ENCODE measurements around the gene IL12RB1.

The IL12RB1 gene

GRCh38 chr19:18085702-18086457, 854 bp downstream of the IL12RB1 start:
- peak overlapping the region; percentile 96 for H3K27ac Mint-ChIP-seq
- H3K4me3 Mint-ChIP-seq, result peak overlapping the region; percentile 89
- peaks cover 60% of the 10 kb centered on the region for H3K4me1 Mint-ChIP-seq
- no peaks in the 10 kb centered on the region for H3K27me3 Mint-ChIP-seq
- peaks cover 12% of the 10 kb centered on the region for H3K9me3 Mint-ChIP-seq
- ATAC-seq, result no peak
- peaks cover 41% of the 10 kb centered on the region for H3K36me3 Mint-ChIP-seq

- Mint-ChIP-seq H3K27ac (no peak overlapping the region), H3K4me1 (peaks cover 42% of the 10 kb centered on the region), H3K27me3 (no peaks in the 10 kb centered on the region), H3K36me3 (peaks cover 29% of the 10 kb centered on the region), H3K9me3 (peaks cover 12% of the 10 kb centered on the region), H3K4me3 (no peak overlapping the region)
- ATAC-seq, result no peak
Observed at GRCh38 chr19:18083929-18084684, 2.6 kb downstream of the IL12RB1 start.

- Mint-ChIP-seq H3K36me3 (peaks cover 50% of the 10 kb centered on the region), H3K27ac (no peak overlapping the region), H3K9me3 (no peaks in the 10 kb centered on the region), H3K27me3 (no peaks in the 10 kb centered on the region), H3K4me1 (no peaks in the 10 kb centered on the region), H3K4me3 (no peak overlapping the region)
- ATAC-seq, result no peak
Observed at GRCh38 chr19:18074192-18074591, 12.5 kb downstream of the IL12RB1 start.

- Mint-ChIP-seq H3K27ac (no peak overlapping the region), H3K27me3 (no peaks in the 10 kb centered on the region), H3K36me3 (peaks cover 50% of the 10 kb centered on the region), H3K9me3 (no peaks in the 10 kb centered on the region), H3K4me3 (no peak overlapping the region), H3K4me1 (no peaks in the 10 kb centered on the region)
- ATAC-seq, result no peak
Observed at GRCh38 chr19:18073197-18073596, 13.5 kb downstream of the IL12RB1 start.

GRCh38 chr19:18072335-18072734, 14.4 kb downstream of the IL12RB1 start:
- ATAC-seq, result no peak

GRCh38 chr19:18070181-18070580, 16.6 kb downstream of the IL12RB1 start:
- no peaks in the 10 kb centered on the region for H3K4me1 Mint-ChIP-seq
- peaks cover 33% of the 10 kb centered on the region for H3K36me3 Mint-ChIP-seq
- no peak overlapping the region for H3K27ac Mint-ChIP-seq
- H3K27me3 Mint-ChIP-seq, result no peaks in the 10 kb centered on the region
- H3K9me3 Mint-ChIP-seq, result no peaks in the 10 kb centered on the region
- no peak for ATAC-seq
- H3K4me3 Mint-ChIP-seq, result no peak overlapping the region

More at GRCh38 chr19:18072335-18072734, 14.4 kb downstream of the IL12RB1 start:
- H3K4me3 Mint-ChIP-seq, result no peak overlapping the region
- no peaks in the 10 kb centered on the region for H3K9me3 Mint-ChIP-seq
- H3K27ac Mint-ChIP-seq, result no peak overlapping the region
- no peaks in the 10 kb centered on the region for H3K27me3 Mint-ChIP-seq
- H3K4me1 Mint-ChIP-seq, result no peaks in the 10 kb centered on the region
- peaks cover 43% of the 10 kb centered on the region for H3K36me3 Mint-ChIP-seq

GRCh38 chr19:18069383-18069782, 17.4 kb downstream of the IL12RB1 start:
- H3K4me1 Mint-ChIP-seq, result no peaks in the 10 kb centered on the region
- H3K9me3 Mint-ChIP-seq, result no peaks in the 10 kb centered on the region
- ATAC-seq, result no peak
- no peaks in the 10 kb centered on the region for H3K27me3 Mint-ChIP-seq
- H3K4me3 Mint-ChIP-seq, result no peak overlapping the region
- no peak overlapping the region for H3K27ac Mint-ChIP-seq
- peaks cover 40% of the 10 kb centered on the region for H3K36me3 Mint-ChIP-seq

GRCh38 chr19:18068395-18068794, 18.3 kb downstream of the IL12RB1 start:
- no peaks in the 10 kb centered on the region for H3K4me1 Mint-ChIP-seq

GRCh38 chr19:18065173-18065495, 21.6 kb downstream of the IL12RB1 start:
- no peaks in the 10 kb centered on the region for H3K4me1 Mint-ChIP-seq

More at GRCh38 chr19:18068395-18068794, 18.3 kb downstream of the IL12RB1 start:
- Mint-ChIP-seq H3K36me3 (peaks cover 36% of the 10 kb centered on the region), H3K9me3 (no peaks in the 10 kb centered on the region), H3K27ac (no peak overlapping the region), H3K4me3 (no peak overlapping the region), H3K27me3 (no peaks in the 10 kb centered on the region)
- ATAC-seq, result no peak

GRCh38 chr19:18063463-18063862, 23.3 kb downstream of the IL12RB1 start:
- ATAC-seq, result no peak
- H3K36me3 Mint-ChIP-seq, result peaks cover 48% of the 10 kb centered on the region

More at GRCh38 chr19:18065173-18065495, 21.6 kb downstream of the IL12RB1 start:
- Mint-ChIP-seq H3K27me3 (no peaks in the 10 kb centered on the region), H3K27ac (no peak overlapping the region), H3K4me3 (no peak overlapping the region), H3K36me3 (peaks cover 41% of the 10 kb centered on the region), H3K9me3 (no peaks in the 10 kb centered on the region)
- ATAC-seq, result no peak

GRCh38 chr19:18062028-18062427, 24.7 kb downstream of the IL12RB1 start:
- peaks cover 48% of the 10 kb centered on the region for H3K36me3 Mint-ChIP-seq
- no peak overlapping the region for H3K27ac Mint-ChIP-seq
- H3K9me3 Mint-ChIP-seq, result no peaks in the 10 kb centered on the region
- no peak for ATAC-seq
- no peak overlapping the region for H3K4me3 Mint-ChIP-seq
- H3K27me3 Mint-ChIP-seq, result no peaks in the 10 kb centered on the region
- peaks cover 12% of the 10 kb centered on the region for H3K4me1 Mint-ChIP-seq

More at GRCh38 chr19:18063463-18063862, 23.3 kb downstream of the IL12RB1 start:
- Mint-ChIP-seq H3K27me3 (no peaks in the 10 kb centered on the region), H3K4me1 (peaks cover 3% of the 10 kb centered on the region), H3K4me3 (no peak overlapping the region), H3K9me3 (no peaks in the 10 kb centered on the region), H3K27ac (no peak overlapping the region)

- no peak for ATAC-seq
- H3K9me3 Mint-ChIP-seq, result no peaks in the 10 kb centered on the region
- H3K4me3 Mint-ChIP-seq, result no peak overlapping the region
- H3K36me3 Mint-ChIP-seq, result peaks cover 42% of the 10 kb centered on the region
- H3K27me3 Mint-ChIP-seq, result no peaks in the 10 kb centered on the region
- H3K27ac Mint-ChIP-seq, result no peak overlapping the region
- peaks cover 12% of the 10 kb centered on the region for H3K4me1 Mint-ChIP-seq
Observed at GRCh38 chr19:18060472-18060871, 26.3 kb downstream of the IL12RB1 start.

- no peak for ATAC-seq
- Mint-ChIP-seq H3K4me1 (peaks cover 12% of the 10 kb centered on the region), H3K9me3 (no peaks in the 10 kb centered on the region), H3K36me3 (peaks cover 37% of the 10 kb centered on the region), H3K27me3 (no peaks in the 10 kb centered on the region), H3K27ac (no peak overlapping the region), H3K4me3 (no peak overlapping the region)
Observed at GRCh38 chr19:18059902-18060301, 26.8 kb downstream of the IL12RB1 start.

GRCh38 chr19:18059297-18059696, 27.4 kb downstream of the IL12RB1 start:
- no peaks in the 10 kb centered on the region for H3K9me3 Mint-ChIP-seq
- H3K4me3 Mint-ChIP-seq, result no peak overlapping the region
- H3K27ac Mint-ChIP-seq, result no peak overlapping the region
- H3K27me3 Mint-ChIP-seq, result no peaks in the 10 kb centered on the region
- ATAC-seq, result no peak
- H3K36me3 Mint-ChIP-seq, result peaks cover 31% of the 10 kb centered on the region
- H3K4me1 Mint-ChIP-seq, result peaks cover 12% of the 10 kb centered on the region

- Mint-ChIP-seq H3K4me1 (peaks cover 12% of the 10 kb centered on the region), H3K27me3 (no peaks in the 10 kb centered on the region), H3K4me3 (peak overlapping the region; percentile 43), H3K36me3 (peaks cover 26% of the 10 kb centered on the region), H3K27ac (peak overlapping the region; percentile 59), H3K9me3 (no peaks in the 10 kb centered on the region)
- ATAC-seq, result peak; percentile 90
Observed at GRCh38 chr19:18058208-18059009, 28.3 kb downstream of the IL12RB1 start.

All from stimulated activated memory B cell treated with anti-CD40 and anti-IgM and Interleukin-4, amounts not matched to agents 10 μg/mL and 1 μg/mL and 100 μg/mL, for 72 hours (primary cell).